Measurements from ENCODE around the gene OR5AC2.

DNA sequence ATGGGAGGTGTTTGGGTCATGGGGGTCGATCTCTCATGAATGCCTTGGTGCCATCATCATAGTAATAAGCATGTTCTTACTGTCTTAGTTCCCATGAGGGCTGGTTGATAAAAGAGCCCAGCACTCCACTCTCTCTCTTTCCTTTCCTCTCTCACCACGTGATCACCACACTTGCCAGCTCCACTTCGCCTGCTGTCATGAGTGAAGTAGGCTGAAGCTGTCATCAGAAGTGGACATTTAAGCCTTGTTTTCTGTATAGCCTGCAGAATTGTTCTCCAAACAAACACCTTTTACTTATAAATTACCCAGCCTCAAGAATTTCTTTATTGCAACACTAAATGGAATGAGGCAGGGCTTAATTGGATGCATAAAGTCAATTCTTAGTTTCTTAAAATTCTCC, 49.7 kb downstream of the OR5AC2 start:
- TF ChIP-seq RAD21 (IDR thresholded peaks at IDR 0.05; ENCODE audit: low read length) = no peak
- TF ChIP-seq, protein P1, sequence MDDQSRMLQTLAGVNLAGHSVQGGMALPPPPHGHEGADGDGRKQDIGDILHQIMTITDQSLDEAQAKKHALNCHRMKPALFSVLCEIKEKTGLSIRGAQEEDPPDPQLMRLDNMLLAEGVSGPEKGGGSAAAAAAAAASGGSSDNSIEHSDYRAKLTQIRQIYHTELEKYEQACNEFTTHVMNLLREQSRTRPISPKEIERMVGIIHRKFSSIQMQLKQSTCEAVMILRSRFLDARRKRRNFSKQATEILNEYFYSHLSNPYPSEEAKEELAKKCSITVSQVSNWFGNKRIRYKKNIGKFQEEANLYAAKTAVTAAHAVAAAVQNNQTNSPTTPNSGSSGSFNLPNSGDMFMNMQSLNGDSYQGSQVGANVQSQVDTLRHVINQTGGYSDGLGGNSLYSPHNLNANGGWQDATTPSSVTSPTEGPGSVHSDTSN (IDR thresholded peaks at IDR 0.05) = no peak
- TF ChIP-seq, protein P2, sequence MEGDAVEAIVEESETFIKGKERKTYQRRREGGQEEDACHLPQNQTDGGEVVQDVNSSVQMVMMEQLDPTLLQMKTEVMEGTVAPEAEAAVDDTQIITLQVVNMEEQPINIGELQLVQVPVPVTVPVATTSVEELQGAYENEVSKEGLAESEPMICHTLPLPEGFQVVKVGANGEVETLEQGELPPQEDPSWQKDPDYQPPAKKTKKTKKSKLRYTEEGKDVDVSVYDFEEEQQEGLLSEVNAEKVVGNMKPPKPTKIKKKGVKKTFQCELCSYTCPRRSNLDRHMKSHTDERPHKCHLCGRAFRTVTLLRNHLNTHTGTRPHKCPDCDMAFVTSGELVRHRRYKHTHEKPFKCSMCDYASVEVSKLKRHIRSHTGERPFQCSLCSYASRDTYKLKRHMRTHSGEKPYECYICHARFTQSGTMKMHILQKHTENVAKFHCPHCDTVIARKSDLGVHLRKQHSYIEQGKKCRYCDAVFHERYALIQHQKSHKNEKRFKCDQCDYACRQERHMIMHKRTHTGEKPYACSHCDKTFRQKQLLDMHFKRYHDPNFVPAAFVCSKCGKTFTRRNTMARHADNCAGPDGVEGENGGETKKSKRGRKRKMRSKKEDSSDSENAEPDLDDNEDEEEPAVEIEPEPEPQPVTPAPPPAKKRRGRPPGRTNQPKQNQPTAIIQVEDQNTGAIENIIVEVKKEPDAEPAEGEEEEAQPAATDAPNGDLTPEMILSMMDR (IDR thresholded peaks at IDR 0.05) = no peak
- no peak for TF ChIP-seq CHD2 (IDR thresholded peaks at IDR 0.05; ENCODE audit: low read length, partially characterized antibody)
- no peak for TF ChIP-seq YY1 (IDR thresholded peaks at IDR 0.05; ENCODE audit: low read depth)
- TF ChIP-seq, protein P3, sequence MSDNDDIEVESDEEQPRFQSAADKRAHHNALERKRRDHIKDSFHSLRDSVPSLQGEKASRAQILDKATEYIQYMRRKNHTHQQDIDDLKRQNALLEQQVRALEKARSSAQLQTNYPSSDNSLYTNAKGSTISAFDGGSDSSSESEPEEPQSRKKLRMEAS (IDR thresholded peaks at IDR 0.05; ENCODE audit: low read depth) = no peak
- TF ChIP-seq EZH2phosphoT487 (IDR thresholded peaks at IDR 0.05; ENCODE audit: borderline replicate concordance, low read depth) = no peak
- no peak for TF ChIP-seq NRF1 (IDR thresholded peaks at IDR 0.05; ENCODE audit: low read depth, low read length)
- no peak for TF ChIP-seq TAF1 (IDR thresholded peaks at IDR 0.05; ENCODE audit: borderline replicate concordance, low read depth, low read length)

All from SK-N-SH (cell line).